Activated naive CD4-positive, alpha-beta T cell treated with anti-CD3 and anti-CD28 coated beads, Interleukin-2, amount 50 U/mL, for 72 hours (primary cell): Measurements from ENCODE around the gene BLOC1S1. TPM values are rescaled to one million over a fixed set of nuclear protein-coding genes. Genes with fewer than 3 reads are reported as not detected.
A peak's percentile ranks its signal among the peaks of the same experiment; 100 is the strongest.

Source experiments
- ATAC-seq, 2 donors: fragments of 150-1000 bp; cut with Tn5 transposase; 2 replicates each; pipeline ENCODE4 v1.10.0; 2021; ENCODE audit warnings: mild to moderate bottlenecking in 2 of 2, moderate library complexity in 2 of 2
- DNase-seq, 2 donors: peaks; one replicate each; pipeline ENCODE4 v3.0.0; 2021 to 2022; ENCODE audit warnings: low spot score in 2 of 2
- H3K27ac Mint-ChIP-seq, 2 donors: one replicate each; pipeline ENCODE4 v1.8.0; 2022; ENCODE audit warnings: mild to moderate bottlenecking in 2 of 2, mixed read lengths in 2 of 2
- H3K36me3 Mint-ChIP-seq, 2 donors: one replicate each; pipeline ENCODE4 v1.8.0; 2022; ENCODE audit warnings: mixed read lengths in 2 of 2
- H3K9me3 Mint-ChIP-seq, 2 donors: one replicate each; pipeline ENCODE4 v1.8.0; 2022; ENCODE audit warnings: mixed read lengths in 2 of 2
- total RNA-seq, 2 donors: library from RNA; stranded (reverse); gene quantifications; one replicate each; pipeline ENCODE4 v1.2.3, GENCODE V29; 2022

The BLOC1S1 gene
- total RNA-seq, 2 donors from 2014 or later, result 116 to 118 TPM

DNA sequence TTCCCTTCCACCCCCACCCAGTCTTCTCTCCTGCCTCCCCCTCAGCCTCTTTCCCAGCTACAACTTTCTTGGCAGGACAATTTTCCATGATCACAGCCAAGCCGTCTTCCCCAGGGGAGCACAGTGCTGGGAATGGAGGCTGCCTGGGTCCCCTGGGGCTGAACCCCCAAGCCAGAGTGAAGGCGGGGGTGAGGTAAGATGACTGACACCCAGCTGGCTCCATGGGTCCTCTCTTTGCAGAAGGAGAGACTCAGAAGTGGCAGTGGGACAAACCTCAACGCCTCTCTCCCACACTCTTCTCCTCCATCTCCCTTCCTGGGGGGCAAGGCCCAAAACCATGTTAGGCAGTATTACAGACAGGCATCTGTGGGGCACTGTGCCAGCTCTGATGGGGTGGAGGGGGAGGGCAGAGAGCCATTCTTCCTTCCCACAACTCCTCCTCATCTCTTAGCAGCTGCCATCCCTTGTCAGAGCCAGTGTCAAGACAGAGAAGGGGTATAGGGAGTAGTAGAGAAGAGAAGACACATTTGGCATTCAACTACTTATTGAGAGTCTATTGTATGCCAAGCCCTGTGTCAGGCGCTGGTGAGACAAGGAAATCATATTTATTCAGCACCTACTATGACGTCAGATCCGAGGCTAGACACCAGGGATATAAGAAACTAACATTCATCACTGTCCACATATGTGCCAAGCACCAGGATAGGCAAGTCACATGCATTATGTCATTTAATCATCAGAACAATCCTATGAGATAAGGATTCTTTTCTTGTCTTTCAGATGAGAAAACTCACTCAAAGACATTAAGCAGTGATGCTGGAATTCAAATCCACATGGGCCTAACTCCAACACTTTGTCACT lies 11.7 kb upstream of the BLOC1S1 start:
- H3K27ac Mint-ChIP-seq, result no peak overlapping the region
- DNase-seq (no peak), ATAC-seq (no peak)
- H3K36me3 Mint-ChIP-seq, result no peaks in the 10 kb centered on the region
- no peaks in the 10 kb centered on the region for H3K9me3 Mint-ChIP-seq

DNA sequence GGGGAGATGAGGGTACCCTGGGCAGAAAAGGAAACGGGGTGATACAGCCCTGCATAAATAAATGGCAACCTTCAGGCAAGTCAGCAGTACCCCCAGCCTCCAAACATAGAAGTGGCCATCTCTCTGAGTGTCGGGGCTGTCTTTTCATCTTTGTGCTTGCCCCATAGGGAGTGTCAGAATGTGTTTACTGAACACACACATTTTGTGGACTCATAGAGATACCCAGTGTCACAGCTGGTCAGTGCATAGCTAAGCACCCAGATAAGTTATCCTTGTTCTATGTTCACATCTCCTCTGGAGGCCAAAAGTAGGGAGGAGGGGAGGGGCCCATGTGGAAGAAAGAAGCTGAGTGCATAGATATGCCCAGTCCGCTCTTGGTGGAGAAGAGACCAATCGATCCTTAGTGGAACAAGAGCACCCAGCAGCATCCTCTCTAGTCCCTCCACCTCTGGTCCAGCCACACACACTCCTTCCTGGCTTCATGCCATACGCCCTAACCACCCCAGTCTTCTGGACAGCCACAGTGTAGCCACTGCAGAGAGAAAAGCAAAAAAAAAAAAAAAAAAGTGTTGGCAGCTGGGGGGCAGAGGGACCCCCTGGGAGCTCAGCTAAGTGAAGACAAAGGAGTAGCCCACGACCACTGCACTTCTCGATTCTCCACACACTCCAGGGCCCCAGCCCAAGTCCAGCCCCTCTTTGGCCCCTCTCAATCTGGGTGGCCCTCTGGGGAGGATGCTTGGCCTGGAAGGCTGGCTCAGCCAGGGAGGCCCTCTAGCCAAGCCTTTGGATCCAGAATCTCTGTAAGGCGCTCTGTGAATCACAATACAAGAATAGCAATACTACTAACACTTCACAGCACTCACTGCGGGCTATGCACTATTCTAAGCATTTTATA lies 10.8 kb upstream of the BLOC1S1 start:
- DNase-seq (no peak), ATAC-seq (no peak)
- no peaks in the 10 kb centered on the region for H3K9me3 Mint-ChIP-seq
- H3K27ac Mint-ChIP-seq, result no peak overlapping the region
- no peaks in the 10 kb centered on the region for H3K36me3 Mint-ChIP-seq

DNA sequence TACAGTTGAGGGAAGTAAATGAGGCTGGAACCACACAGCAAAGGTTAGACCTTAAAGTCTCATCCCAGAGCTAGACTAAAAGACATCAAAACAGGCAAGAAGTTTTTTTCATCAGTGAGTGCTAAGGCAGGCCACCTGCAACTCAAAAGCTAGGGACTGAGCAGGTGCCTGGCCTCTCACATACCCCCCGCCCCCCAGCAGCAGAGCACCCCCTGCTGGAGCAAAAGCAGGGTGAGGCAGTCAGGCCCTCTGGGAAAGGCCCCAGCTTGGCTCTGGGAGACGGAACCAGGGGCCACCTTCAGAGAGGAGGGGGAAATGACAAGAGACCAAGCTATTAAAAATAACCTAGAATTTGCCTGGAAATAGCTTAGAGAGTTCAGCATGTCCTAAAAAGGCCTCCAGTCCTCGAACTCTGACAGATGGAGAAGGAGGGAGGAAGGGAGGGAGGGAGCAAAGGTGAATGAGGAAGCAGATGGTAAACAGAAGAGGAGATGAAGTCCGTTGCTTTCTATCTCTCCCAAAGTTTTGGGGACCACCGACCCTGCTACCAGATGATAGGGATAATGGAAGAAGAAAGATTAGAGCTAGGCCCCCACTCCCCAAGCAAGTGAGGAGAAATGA lies 10.0 kb upstream of the BLOC1S1 start:
- peak in 1 of 2 donors; percentile 47 for ATAC-seq
- DNase-seq, result no peak
- H3K27ac Mint-ChIP-seq, result no peak overlapping the region
- no peaks in the 10 kb centered on the region for H3K9me3 Mint-ChIP-seq
- no peaks in the 10 kb centered on the region for H3K36me3 Mint-ChIP-seq

DNA sequence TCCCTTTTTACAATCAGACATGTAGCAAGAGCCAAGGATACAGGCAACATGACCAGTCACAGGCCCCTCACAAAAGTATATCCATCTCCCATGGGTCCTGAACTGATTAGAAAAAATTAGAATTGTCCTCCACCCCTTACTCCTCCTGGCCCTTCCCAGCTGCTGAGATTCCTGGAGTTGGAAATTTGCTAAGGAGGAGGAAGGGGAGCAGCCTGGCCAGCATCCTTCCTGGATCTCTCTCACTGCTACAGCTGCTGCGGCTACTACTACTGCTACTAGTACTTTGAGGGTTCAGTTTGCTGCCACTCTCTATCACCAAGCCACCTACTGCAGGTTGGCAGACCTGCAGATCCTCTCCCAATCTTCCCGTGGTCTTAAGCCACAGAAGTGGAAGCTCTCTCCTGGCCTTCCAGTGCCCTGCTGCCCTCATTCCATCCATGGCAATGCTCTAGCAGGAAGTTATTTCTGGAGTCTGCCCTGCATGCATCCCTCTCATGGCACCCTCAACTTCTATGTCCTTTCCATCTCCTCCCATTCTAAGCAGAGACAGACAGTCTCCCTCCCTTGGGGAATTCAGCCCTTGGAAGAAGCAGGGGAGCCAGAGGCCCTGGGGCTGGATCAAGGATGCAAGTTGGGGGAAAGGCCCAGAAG lies 9.2 kb upstream of the BLOC1S1 start:
- no peaks in the 10 kb centered on the region for H3K9me3 Mint-ChIP-seq
- DNase-seq (no peak), ATAC-seq (no peak)
- H3K27ac Mint-ChIP-seq, result no peak overlapping the region
- H3K36me3 Mint-ChIP-seq, result no peaks in the 10 kb centered on the region

DNA sequence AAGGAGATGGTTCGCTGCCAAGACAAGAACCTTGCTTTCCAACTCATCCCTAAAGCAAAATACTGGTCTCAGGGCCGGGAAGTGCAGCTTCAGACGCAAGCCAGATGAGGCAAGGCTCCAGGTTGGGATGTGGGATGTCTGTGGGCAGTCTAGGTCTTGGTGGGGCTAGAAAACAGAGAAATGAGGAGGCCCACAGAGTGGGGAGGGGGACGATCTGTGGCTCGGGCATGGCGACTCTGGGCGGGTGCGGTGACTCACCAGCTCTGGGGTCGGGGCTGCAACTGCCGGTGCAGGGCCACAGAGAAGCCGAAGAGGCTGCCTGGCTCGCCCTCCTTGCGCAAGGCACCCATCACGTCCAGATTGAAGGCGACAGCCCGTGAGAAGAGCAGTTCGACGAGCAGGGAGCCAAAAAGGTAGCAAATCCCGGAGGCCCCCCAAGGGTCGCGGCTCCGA lies 8.6 kb upstream of the BLOC1S1 start:
- Mint-ChIP-seq H3K9me3 (no peaks in the 10 kb centered on the region), H3K27ac (no peak overlapping the region), H3K36me3 (no peaks in the 10 kb centered on the region)
- ATAC-seq (peak; percentile 29 to 45), DNase-seq (no peak)

DNA sequence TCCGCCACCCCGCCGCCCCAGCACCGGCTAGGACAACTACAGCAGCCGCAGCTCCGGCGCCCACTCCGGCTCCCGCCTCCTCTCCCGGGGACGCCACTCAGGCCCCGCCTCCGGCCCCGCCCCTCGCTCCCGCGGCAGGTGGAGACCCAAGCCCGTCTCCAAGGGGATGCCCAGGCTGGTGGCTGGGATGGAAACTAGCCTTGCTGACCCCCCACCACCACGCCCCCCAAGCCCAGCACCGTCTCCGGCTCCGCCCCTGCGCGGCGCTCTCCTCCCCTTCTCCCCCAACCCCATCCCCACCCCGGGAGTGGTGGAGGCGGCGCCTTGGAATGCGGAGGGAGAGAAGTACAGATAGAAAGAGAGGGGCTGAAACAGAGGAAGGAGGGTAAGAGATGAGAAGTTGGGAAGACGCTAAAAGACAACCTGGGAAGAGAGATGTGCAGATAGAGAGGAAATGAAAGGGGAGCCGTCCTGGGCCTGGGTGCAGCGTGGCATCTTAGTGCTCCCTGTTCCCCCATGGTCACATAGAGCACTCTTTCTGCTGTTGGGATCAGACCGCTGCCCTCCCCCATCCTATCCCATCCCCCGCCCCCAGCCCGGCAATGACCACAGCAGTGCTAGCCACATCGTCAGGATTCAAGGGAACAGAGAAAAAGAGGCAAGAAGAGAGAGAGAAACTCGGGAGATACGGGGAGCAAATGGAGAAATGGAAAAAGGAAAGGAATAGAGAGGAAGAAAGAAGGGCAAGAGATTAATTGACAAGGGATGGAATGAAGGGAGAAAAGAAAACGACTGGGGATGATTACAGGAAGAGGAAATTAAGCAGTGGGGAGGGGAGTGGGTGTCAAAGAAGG lies 7.8 kb upstream of the BLOC1S1 start, which contains the start of gene ITGA7:
ITGA7 (minus strand) TSS at position 64 of the 854 bp plus-strand sequence. CDS start 222 bp downstream, outside the sequence.
- peak within 1 kb of the TSS in 1 of 2 donors; percentile 70 for H3K27ac Mint-ChIP-seq
- no peaks in the 10 kb centered on the region for H3K36me3 Mint-ChIP-seq
- DNase-seq (peak in 1 of 2 donors; percentile 72), ATAC-seq (peak; percentile 83 to 90)
- H3K9me3 Mint-ChIP-seq, result no peaks in the 10 kb centered on the region

DNA sequence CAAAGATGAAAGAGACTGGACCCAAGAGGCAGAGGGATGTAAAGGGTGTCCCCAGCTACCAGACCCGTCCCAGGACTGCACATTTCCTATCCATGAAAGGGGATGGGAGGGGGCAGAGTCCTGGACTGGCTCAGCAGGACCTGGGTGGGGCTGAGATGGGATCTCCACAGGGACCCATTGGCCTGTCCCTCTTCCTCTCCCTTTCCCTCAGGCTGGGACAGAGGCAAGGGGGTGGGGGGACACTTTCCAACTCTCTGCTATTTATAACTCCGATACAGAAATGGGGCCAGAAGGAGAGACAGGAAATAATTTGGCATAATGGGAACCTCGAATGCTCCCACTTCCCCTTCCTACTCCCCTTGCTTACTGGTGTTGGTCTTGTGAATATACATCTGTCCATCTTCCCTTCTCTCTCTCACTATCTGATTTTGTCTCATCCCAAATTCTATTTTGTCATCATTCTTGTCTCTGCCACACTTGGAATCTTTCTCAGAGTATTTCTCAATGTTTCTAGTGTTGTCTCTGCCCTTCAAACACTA lies 7.1 kb upstream of the BLOC1S1 start:
- ATAC-seq, result no peak
- Mint-ChIP-seq H3K36me3 (no peaks in the 10 kb centered on the region), H3K27ac (peak overlapping the region in 1 of 2 donors; percentile 70), H3K9me3 (no peaks in the 10 kb centered on the region)
- DNase-seq, result no peak

DNA sequence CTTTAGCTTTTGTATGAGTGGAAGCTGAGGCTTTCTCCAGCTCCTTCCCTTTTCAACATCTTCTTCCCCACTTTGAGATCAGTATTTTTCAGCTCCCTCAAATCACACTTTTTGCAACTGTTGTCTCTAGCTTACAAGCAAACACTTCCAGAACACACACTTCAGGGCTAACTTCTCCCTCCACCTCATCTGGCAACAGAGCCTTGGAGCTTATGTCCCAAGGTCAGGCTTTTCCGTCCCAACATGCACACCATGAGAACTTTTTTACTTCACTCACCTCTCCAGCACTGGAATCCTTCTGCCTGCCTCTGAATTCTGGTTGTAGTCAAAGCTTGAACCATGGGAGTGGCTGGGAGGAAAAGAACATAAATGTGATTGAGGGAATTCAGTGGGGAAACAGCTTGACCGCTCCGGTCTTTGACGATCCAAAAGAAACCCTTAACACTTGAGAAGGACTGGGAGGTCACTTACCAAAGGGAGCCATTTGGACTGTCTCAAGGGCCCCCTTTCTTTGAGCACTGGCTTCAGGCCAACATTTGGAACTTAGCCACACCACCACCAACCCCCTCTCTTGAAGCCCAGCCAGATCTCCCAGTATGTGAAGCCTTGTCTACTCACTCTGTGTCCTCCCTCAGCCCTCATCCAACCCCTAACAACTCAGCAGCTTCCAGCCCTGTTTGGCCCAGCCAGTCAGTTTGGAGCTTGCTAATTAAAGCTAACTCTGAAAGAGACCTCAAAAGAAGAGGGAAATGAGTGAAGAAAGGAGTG lies 3.9 kb upstream of the BLOC1S1 start:
- DNase-seq (no peak), ATAC-seq (no peak)
- Mint-ChIP-seq H3K36me3 (no peaks in the 10 kb centered on the region), H3K27ac (no peak overlapping the region), H3K9me3 (no peaks in the 10 kb centered on the region)

DNA sequence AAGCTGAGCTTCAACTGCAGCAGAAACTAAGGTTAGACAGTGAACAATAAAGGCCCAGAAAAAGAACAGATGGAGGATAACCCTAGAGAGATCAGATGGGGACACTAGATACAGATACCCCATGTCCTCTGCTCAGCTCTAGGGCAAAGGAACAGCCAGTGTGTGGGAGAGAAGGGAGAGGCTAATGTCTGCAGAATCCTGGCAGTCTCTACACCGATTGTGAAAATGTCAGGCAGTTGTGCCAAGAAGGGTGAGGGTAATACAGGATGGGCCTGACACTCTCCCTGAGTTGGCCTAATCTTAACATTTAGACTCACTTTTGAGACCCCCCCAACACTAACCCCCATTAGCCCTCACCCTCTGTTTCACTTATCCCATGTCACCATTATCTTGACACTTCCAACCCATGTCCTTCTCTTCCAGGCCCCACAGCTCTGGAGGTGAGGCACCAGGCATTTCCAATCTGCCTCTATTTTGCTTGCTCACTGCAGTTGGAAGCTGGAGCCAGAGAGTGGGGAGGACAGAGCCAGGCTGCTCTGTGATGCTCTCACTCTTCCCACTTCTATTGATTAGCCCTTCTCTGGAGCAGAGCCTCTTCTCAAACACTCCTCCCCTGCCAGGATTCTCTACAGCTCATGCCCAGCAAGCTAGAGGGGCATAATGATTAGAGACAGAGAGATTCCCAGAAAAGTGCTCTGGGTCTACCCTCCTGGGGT lies 3.0 kb upstream of the BLOC1S1 start:
- no peak for ATAC-seq
- Mint-ChIP-seq H3K36me3 (no peaks in the 10 kb centered on the region), H3K9me3 (no peaks in the 10 kb centered on the region), H3K27ac (no peak overlapping the region)
- DNase-seq, result no peak

DNA sequence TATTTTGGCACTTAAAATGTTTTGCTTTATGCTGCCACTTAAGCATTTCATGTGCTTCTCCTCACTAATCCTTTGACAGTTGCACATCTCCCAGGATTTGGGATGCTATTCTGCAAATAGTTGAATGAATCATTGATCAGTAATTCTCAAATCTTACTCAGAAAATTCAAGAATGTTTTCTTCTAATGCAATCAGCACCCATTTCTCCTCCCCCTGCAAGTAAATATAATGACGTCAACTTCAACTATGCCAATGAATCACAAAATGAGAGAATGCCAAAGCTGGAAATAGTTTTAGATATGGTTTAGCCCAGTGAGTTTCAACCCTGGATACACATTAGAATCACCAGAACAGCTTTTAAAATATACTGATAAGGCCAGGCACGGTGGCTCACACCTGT lies 2.1 kb upstream of the BLOC1S1 start:
- H3K27ac Mint-ChIP-seq, result no peak overlapping the region
- no peaks in the 10 kb centered on the region for H3K9me3 Mint-ChIP-seq
- no peak for ATAC-seq
- no peak for DNase-seq
- H3K36me3 Mint-ChIP-seq, result no peaks in the 10 kb centered on the region

DNA sequence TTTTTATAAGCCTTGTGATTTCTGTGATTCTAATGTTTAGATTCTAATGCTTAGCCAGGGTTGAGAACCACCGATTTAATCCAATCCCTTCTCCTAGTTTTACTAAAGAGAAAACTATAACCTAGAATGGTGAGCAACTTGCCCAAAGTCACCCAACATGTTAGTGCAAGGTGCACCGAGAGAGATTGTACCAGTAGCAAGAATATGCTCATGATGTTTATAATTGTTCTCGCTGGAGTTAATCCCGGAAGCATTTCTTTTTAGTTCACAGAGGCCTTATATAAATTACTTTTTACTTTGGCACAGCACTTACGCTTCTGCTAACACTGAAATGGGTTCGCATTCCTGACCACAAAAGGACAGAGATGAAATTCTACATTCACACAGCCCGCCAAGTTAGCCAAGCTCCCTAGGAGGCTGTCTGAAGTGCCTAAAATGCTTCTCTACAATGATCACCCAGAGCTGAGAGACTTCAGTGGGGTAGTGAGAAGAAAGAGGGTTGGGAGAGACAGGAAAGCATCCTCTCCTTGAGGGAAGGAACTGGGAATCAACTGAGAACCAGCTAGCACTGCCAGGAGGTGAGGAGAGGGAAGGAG lies 579 bp upstream of the BLOC1S1 start:
- DNase-seq, result no peak
- Mint-ChIP-seq H3K36me3 (no peaks in the 10 kb centered on the region), H3K9me3 (no peaks in the 10 kb centered on the region), H3K27ac (peak overlapping the region; percentile 92 to 99)
- ATAC-seq, result no peak

DNA sequence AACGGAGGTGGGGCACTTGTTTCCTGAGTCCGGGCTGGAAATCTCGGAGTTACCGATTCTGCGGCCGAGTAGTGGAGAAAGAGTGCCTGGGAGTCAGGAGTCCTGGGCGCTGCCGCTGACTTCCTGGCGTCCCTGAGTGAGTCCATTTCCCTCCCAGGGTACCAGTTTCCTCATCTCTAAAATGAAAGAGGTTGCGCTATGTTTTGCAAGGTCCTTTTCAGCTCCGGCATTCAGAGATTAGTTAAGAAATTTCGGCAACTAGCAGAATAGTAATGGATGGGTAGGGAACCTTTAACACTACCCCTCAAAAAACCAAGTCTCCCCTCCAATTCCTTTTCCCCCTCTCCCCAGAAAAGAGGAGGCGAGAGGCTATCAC lies 724 bp downstream of the BLOC1S1 start:
- Mint-ChIP-seq H3K27ac (peak overlapping the region; percentile 92 to 99), H3K36me3 (no peaks in the 10 kb centered on the region), H3K9me3 (no peaks in the 10 kb centered on the region)
- DNase-seq, result no peak
- ATAC-seq, result no peak

DNA sequence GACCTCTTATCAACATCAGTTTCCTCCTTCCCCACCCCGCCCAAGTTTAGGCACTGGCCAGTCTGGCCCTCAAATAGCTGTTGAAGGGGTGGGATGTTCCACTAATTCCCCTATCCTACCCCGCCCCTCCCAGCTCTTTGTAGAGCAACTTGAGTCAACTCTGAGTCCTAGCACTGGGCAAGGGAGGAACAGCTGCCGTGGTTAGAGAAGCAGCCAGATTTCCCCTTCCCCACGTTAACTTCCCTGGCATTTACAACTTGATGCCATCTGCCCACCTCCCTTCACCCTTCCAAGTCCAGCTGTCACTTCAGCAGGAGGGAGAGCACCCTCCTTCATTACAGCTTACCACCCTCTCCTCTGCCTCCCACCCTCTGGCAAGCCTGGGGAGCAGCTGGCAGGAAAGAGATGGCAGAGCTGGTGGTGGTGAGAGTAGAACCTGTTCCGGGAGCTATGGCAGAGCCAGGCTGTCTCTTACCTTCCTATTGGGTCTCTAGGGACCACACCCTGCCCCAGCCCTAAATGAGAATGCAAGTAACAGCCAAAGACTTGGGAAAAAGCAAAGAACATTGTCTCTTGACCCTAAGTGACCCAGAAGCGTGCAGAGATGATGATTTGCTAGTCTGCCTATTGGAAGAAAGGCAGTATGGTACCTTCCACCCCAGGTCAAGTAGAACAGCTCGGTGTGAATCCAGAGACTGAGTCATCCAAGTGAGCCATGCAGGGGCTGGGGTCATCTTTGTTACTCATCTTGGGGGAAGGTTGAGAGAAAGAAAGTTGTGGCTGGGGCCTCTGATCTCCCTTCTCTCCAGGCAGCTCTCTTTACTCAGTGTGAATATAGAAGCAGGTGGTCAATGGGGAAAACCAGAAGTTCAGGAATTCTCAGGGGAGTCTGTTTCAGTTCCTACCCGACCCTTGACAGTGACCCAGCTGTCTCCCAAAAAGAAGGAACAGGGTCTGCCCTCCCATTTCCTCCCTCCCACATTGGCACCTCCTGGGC lies 1.5 kb downstream of the BLOC1S1 start:
- Mint-ChIP-seq H3K9me3 (no peaks in the 10 kb centered on the region), H3K36me3 (no peaks in the 10 kb centered on the region), H3K27ac (peak overlapping the region; percentile 92 to 99)
- ATAC-seq, result peak; percentile 51 to 81
- DNase-seq, result peak in 1 of 2 donors; percentile 71
